GM18507 (cell line): ENCODE data around the gene SP1.
A peak's percentile ranks its signal among the peaks of the same experiment; 100 is the strongest.
"Not testable (repeated sequence)": the region's sequence is repeated elsewhere in the genome, so short reads cannot be mapped to it uniquely, and the experiment has no call there.

Experiments
- DNase-seq: peaks from one replicate; pipeline ENCODE4 v3.0.0; 2011; ENCODE audit warnings: low read depth; ENCODE audit not compliant: insufficient read length; ENCODE audit errors: extremely low spot score
- FAIRE-seq: peaks from 2 replicates; lab custom pipeline; 2011; peaks lifted over from hg19 to GRCh38; lab: Jason Lieb, UNC

The SP1 gene

GRCh38 chr12:53435326-53435725 is 55.4 kb downstream of the SP1 start:
- not testable (repeated sequence) for DNase-seq, FAIRE-seq

DNA sequence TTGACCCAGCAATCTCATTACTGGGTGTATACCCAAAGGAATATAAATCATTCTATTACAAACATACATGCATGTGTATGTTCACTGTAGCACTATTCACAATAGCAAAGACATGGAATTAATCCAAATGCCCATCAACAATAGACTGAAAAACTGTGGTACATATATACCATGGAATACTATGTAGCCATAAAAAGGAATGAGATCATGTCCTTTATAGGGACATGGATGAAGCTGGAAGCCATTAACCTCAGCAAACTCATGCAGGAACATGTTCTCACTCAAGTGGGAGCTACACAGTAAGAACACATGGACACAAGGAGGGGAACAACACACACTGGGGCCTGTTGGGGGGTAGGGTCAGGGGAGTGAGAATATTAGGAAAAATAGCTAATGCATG is 59.6 kb downstream of the SP1 start:
- DNase-seq, FAIRE-seq: not testable (repeated sequence)

GRCh38 chr12:53441040-53441833 is 61.3 kb downstream of the SP1 start, which contains the start of gene PRR13:
PRR13 (plus strand) TSS chr12:53441734; CDS start chr12:53442715, 981 bp downstream.
- DNase-seq (peak; percentile 90), FAIRE-seq (peak; percentile 96)

DNA sequence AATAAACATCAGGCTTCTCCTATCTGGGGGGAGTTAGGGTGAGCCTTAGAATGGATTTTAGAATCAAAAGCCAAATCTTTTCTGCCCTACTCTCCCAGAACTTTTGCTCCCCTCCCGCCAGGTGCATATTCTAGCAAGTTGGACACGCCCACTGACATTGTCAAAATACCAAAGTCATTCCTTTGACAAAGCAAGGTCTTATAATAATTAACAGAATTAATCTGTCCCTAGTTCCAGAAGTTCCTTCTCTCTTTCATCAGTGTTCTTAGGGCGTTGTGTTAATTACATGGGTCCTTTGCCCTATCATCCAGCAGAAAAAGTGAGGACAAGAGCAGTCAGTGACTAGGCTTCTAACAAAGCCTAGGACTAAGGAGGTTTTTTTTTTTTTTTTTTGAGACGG is 64.0 kb downstream of the SP1 start:
- no peak for DNase-seq
- FAIRE-seq, result no peak

GRCh38 chr12:53444593-53445325 is 64.8 kb downstream of the SP1 start:
- not testable (repeated sequence) for DNase-seq, FAIRE-seq

- no peak for DNase-seq
- no peak for FAIRE-seq
These were observed 71.0 kb downstream of the SP1 start for GRCh38 chr12:53450936-53451335.

GRCh38 chr12:53451661-53452158 is 71.7 kb downstream of the SP1 start, which contains the start of gene PCBP2:
PCBP2 (plus strand) TSS chr12:53452102; CDS start chr12:53454801, 2,699 bp downstream.
- FAIRE-seq (peak; percentile 95), DNase-seq (peak; percentile 97)

GRCh38 chr12:53452159-53453077 is 72.4 kb downstream of the SP1 start:
- FAIRE-seq, result no peak
- peak; percentile 55 for DNase-seq

GRCh38 chr12:53453953-53454640 is 74.1 kb downstream of the SP1 start:
- no peak for DNase-seq
- FAIRE-seq, result no peak

DNA sequence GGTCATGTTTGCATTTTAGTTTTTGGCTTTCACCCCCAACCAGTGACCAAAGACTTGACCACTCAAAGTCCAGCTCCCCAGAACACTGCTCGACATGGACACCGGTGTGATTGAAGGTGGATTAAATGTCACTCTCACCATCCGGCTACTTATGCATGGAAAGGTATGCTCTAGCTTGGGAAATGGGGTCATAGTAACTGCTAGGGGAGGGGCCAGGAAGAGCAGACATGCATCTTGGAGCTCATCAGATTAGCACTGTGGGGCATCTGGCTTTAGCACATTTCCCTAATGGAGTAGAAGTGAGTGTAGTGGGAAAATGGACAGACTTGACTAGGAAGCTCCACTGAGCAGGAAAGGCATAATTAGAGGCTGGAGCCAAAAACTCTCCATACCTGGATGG is 74.7 kb downstream of the SP1 start:
- FAIRE-seq, result no peak

GRCh38 chr12:53456654-53457366 is 76.8 kb downstream of the SP1 start:
- DNase-seq (no peak), FAIRE-seq (no peak)

More for the DNA sequence above, 74.7 kb downstream of the SP1 start:
- no peak for DNase-seq

GRCh38 chr12:53459097-53459496 is 79.1 kb downstream of the SP1 start:
- FAIRE-seq (no peak), DNase-seq (no peak)

- FAIRE-seq (no peak), DNase-seq (no peak)
These were observed 81.1 kb downstream of the SP1 start for GRCh38 chr12:53461059-53461458.

- FAIRE-seq, result no peak
- DNase-seq, result no peak
These were observed 81.6 kb downstream of the SP1 start for GRCh38 chr12:53461591-53461990.

- FAIRE-seq (no peak), DNase-seq (no peak)
These were observed 83.0 kb downstream of the SP1 start for GRCh38 chr12:53462935-53463334.

GRCh38 chr12:53463802-53464560 is 84.0 kb downstream of the SP1 start:
- FAIRE-seq, result no peak
- no peak for DNase-seq

GRCh38 chr12:53464685-53465418 is 84.9 kb downstream of the SP1 start:
- DNase-seq (no peak), FAIRE-seq (no peak)
